ENCODE results near the gene CDH15.
"Not testable (repeated sequence)": the region's sequence is repeated elsewhere in the genome, so short reads cannot be mapped to it uniquely, and the experiment has no call there.

The CDH15 gene

DNA sequence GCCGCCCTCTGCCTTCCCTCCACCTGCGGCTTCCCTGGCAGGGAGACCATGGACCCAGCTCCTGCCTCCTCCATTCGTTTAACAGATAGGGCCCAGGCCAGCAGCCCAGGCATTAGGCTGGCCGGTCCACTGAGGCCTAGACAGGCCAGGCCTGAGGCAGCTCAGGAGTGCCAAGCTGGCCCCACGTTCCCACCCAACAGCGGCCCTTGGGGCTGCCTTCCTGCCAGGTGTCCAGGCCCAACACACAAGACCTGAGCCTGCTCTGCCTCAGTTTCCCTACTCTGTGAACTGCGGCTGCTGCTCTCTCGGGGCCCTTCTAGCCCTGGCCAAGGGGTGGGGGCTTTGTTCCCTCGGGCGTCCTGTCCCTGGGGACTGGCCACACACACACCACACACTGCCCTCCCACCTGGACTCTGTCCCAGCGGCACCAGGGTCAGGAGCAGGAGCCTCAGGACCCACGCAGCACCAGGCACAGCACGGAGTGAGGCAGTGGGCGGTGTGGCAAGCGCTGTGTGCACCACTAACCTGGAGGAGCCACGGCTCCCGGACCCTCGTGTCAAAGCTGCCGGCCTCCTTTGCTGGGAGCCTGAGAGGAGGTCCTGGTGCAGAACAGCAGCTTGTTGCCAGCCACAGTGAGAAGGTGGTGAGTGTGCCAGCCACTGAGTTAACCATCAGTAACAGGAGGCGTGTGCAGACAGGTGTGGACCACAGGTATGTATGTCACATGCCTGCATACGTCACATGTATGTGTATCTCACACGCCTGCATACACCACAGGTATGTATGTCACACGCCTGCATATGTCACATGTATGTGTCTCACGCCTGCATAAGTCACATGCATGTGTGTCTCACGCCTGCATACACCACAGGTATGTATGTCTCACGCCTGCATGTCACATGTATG lies 14.6 kb upstream of the CDH15 start:
- no peak for DNase-seq

DNA sequence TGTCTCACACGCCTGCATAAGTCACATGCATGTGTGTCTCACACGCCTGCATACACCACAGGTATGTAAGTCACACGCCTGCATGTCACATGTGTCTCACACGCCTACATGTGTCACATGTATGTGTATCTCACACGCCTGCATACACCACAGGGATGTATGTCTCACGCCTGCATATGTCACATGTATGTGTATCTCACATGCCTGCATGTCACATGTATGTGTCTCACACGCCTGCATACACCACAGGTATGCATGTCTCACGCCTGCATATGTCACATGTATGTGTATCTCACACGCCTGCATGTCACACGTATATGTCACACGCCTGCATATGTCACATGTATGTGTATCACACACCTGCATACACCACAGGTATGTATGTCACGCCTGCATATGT lies 13.8 kb upstream of the CDH15 start:
- no peak for DNase-seq

DNA sequence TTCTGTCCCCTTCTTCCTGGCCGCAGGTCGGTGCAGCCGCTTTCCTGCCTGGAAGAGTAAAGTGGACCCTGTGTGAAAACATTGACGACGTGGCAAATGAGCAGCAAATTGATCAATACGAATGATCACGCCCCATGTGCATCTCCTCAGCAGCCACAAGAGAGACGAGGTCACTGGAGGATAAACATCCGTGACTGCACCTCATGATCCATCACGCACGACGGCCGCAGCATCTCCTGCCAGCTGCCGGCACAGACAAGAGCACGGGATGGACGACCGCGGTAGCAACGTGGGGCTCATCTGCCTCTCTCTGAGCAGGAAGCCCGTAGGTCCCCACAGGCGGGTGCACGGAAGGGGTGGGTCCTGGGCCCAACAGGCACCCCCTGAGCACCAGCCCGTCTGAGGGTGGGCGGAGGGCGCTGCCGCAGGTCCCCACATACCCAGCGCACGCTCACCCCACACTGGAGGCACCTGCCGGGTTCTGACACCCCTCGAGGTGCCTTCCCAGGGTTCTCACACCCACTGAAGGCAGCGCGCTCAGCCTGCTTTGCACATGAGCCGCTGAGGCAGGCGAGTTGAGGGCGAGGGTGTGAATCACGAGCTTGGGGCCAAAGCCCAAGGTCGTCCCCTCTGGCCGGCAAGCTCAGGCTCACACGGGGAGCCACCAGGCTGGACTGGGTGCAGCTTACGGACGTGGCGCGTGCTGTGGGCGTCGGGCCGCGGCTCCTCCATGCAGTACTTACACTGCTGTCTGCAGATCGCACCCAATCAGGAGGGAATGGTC lies 12.3 kb upstream of the CDH15 start:
- no peak for DNase-seq

DNA sequence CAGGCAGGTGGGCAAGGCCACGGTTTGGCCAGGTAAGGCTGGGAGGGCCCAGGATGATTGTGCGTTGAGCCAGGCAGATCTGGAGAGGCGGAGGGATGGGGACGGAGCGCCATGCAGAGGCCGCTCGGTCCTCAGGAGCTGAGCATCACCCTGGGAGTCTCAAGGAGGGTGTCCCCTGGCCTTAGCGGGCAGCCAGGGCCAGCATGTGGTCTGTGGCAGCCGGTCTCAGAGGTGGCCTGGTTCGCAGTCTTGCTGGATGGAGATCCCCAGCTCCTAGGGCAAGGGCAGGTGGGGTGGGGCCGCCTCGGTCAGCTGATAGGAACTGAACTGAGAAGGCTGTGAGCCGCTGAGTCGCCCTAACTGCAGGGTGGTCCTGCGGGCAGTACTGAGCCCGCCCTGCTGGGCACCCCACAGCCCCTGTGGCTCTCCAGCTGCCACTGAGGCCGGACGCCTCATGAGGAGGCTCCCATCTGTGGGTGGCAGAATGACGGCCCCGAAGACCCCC lies 11.6 kb upstream of the CDH15 start:
- no peak for DNase-seq

DNA sequence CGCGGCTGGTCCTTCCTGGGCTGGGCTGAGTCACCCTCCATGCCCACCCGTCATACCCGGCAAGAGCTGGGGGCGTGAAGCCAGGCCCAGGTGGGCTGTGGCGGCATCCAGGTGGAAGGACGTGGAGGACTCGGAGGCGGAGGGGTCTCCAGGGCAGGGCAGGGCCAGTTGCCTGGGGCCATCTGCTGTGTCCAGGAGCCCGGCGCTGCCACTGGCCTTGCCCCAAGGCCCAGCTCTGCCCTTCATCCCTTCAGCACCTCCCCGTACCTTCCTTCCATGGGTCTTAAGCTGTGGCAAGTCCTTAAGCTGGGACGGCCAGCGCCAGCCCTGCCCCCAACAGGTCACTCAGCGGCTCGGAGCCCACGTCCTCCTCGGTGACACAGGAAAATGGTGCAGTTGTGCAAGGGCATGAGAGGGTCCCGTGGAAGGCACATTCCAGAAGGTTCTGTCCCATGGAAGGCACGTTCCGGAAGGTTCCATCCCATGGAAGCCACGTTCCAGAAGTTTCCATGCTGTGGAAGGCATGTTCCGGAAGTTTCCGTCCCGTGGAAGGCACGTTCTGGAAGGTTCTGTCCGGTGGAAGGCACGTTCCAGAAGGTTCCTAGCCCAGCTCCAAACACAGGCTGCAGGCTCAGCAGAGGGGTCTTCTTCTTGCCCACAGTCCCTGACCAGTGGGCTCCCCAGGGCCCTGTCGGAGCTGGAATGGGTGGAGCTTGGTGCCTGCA lies 10.4 kb upstream of the CDH15 start:
- no peak for DNase-seq

DNA sequence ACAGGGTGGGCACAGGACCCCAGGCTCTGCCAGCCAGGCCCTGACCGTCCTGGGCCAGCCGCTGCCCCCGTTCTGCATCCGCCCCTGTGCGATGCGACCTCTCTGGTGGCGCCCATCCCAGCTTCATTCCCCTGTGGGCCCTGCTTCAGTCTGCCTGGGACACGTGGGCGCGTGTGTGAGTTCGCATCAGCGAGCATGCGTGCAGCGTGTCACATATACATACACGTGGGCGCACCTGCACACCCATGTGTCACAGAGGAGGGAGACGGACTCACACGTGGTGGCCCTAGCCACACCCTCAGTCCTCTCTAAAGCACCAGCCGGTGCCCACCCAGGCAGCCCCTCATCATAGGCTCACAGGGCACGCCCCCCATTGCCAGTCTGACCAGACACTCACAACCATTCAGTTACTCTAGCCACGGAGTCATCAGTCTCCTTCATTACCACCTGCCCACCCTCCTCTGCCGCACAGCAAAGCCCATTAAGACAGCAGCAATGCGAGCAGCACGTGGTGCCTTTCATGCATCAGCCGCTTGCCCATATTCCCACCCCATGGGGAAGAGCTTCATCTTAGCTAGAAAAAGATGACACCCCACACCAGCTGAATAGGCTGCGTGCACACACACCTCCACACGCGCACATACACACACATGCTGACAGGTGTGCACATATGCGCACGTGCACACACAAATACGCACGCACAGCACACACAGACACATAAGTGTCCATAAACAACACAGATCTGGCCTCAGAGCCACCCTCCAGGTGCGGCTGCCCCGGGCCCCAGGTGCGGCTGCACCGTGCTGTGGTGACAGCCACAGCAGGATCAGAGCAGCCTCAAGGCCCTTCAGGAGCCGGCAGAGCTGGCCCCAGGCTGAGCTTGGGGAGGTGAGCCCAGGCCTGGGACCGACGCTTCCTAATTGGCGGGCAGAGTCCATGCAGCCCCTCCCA lies 9.5 kb upstream of the CDH15 start:
- no peak for DNase-seq

DNA sequence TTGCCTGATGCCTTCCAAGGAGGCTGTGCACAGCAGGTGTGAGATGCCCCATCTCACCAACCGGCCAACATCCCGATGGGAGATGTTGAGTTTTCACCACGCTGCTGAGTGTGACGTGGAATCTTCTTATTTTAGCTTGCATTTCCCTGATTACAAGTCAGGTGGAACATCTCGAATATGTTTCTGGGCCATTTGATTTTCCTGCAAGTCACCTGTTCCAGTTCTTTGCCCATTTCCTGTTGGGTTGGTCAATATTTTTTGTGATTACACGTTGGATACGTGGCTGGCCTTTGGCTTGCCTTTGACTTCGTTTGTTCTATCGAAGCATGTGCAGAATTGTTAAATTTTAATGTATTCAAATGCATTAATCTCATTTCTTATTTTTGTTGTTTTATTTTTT lies 8.3 kb upstream of the CDH15 start:
- no peak for DNase-seq

DNA sequence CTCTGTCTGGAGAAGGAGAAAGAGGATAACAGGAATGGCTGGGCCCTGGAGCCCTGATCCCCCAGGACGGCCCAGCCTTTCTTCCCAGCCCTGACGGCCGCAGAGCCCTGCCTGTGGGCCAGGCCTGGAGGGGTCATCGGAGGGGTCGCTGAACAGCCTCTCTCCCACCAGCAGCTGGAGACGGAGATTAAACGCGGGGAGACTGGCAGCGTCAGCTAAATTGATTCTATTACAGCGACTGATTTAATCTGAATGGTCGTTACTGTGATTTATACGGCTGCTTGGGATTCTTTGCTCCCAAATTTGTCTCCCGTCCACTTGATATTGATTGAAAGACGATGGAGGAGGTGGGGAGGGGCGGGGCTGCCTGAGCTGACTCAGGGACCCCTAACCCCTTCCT lies 7.1 kb upstream of the CDH15 start:
- no peak for DNase-seq

DNA sequence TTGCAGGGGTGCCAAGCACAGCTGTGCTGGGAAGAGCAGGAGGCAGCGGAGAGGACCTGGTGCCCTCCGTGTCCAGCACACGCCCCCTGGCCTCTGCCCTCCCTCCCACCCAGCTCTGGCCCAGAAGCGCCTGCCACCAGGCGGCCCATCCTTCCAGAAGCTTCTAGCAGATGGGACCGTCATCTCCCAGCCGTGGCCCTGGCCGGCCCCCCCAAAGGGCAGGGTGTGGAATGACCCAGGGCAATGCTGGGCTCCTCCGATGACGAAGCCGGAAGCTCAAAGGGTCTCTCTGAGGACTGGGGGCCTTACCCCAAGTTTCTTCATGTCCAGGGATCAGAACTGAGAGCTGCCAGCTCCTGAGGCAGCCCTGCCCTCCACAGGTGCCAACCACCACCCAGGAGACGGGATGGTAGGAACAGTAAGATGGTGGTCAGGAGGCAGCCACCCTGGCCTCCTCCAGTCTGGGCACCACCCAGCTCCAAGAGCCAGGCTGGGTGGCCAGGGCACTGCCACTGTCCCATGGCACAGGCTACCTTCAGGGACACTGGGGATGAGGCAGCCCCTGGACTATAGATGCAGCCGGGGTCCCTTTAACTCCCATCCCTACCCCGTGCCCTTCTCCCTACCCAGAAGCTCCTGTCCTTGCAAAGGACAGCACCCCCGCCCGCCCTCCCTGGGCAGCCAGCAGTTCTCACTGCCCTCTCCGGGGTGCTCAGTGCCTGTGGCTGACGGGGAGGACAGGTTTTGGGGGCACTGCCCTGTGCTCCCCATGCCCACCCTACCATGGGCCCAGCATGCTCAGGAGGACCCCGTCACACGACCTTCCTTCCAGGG lies 6.5 kb upstream of the CDH15 start:
- no peak for DNase-seq

DNA sequence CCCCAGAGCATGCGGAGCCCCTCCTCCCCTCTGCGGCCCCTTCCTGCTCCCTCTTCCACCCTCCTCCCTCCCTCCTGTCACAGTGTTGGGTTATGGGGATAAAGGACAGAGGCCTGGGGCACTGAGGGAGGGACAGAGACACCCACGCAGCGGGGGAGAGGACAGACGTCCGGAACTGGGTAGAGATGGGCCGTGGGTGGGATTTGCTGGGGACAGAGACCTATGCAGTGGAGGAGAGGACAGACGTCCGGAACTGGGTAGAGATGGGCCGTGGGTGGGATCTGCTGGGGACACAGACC lies 5.9 kb upstream of the CDH15 start:
- DNase-seq = not testable (repeated sequence)

DNA sequence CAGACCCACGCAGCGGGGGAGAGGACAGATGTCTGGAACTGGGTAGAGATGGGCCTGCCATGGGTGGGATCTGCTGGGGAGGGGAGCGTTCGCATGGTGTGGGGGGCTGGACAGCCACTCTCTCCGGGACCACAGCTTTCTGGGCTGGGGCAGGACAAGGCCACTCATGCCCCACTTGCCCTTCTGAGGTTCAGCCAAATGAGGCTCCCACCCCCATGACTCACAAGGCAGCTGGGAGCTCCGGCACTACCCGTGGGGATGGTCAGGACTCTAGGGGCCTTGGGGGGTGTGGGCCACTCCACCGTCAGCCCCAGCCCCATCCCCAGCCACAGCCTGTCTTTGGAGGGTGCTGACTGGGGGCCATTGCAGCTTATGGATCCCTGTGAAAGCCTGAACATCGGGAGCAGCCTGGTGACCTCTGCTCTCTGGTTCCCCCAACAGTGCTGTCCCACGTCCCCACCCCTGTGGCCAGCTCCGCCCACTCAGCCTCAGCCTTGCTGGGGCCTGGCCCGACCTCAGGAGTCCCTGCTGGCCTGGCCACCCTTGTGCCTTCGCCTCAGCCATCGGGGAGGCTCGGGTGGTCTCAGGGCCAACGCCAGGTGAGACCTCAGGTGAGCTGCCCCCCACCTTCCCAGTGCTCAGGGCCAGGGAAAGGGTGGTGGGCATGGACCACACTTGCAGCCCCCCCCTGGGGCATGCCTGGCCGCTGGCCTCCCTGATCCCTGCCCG lies 4.7 kb upstream of the CDH15 start:
- no peak for DNase-seq

DNA sequence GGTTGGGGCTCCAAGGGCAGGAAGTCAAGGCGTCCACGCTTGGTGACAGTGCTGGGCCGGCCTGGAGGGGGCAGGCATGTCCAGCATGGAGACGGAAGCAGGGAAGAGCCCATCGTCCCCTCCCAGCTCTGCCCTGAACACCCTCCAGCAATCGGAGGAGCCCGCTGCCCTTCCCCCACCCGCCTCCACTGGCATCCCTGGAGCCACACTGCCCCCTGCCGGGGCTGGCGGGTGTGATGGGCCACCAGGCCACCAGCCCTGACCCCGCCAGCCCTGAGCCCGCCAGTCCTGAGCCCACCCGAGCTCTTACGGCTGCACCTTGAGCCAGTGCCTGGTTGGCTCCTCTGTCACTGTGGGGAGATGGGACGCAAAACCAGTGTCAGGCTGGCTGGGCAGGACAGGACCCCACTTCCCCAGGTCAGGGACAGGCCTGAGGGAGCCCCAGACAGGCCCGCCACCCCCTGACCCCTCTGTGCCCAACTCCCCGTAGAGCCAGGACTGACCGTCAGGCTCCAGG lies 4.1 kb upstream of the CDH15 start:
- DNase-seq = peak; percentile 55 to 94

DNA sequence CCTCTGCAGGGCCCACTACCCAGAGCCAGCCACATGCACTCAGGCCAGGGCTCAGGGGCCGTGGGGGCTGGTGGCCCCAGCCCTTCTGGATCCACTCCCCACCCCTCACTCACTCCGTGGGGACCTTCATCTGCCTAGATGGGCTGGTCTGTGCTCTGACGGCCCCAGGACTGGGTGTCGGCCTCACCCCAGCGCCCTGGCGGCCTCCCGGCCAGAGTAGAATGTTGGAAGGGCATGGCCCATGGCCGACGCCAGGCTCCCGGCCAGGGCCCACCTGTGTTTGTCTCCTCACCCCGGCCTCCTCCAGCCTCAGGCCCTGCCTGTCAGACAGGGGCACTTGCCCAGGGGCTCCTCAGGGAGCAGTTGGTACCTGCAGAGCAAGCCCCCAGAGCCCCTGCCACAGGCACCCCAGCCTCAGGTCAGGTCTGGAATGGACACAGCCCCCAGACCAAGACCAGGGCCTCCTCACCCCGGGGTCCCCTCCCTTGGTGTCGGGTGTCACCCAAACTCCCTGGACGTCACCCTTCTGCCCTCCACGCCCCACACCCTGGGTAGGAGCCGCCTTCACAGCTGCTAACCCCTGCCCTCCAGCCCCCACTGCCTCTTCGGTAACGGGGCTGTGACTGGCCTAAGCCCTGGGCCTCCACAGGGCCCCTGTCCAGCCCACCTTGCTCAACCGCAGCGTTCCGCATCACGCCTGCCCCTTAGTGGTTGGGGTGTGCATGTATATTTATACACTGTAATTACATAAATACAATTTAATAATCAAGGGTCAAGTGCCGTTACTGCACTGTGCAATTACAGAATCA lies 3.0 kb upstream of the CDH15 start:
- DNase-seq = no peak

DNA sequence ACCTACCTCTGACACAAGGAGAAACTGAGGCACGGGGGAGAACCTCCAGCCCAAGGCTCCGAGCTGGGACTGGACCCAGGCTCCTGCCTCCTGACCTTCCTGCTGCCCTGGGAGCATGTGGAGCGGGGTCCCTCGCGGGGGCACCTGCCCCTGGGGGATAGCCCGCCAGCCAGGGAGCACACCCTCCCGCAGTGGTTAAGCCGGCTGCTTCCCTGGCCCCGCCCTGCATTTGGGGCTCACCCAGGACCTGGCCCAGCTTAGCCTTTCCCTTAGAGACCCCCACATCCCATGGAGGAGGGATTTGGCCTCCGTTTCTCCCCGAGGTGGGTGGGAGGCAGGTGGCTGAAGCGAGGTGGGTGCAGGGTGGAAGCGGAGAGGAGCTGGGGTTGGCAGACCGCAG lies 1.8 kb upstream of the CDH15 start:
- DNase-seq = no peak

DNA sequence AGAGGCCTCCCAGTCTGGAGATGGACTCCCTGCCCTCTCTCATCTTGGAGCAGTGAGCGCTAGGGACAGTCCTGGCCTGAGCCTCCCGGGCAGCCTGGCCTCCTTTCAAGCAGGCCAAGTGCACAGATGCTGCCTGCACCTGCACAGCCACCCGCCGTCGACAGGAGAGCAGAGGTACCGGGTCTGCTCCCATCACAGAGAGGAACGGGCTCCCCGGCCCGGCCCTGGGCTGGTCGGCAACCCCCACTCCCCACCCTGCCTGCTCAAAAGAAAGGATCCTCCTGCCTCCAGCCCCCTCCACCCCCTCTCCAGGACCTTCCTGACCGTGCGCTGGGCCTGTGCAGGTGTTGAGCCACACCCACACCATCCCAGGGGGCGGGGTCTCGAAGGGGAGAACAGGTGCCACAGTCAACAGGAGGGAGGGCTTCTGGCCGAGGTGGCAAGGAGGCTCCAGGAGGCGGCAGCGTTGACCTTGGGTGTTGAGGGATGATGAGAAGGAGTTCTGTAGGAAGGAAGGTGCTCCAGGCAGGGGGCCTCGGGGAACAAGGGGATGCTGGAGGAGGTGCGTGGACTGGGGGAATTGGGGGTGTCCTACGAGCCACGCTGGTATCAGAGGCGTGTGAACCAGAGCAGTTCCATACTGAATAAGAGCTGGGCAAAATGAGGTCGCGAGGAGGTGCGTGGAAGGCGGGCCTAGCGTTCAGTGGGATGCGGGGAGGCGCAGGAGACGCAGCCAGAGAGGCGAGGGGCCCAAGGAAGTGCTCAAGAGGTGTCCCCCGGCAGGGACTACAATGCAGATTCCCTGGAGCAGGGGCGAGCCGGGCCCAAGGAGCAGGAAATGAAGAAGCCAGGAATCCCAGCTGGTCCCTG lies 967 bp upstream of the CDH15 start:
- no peak for DNase-seq

DNA sequence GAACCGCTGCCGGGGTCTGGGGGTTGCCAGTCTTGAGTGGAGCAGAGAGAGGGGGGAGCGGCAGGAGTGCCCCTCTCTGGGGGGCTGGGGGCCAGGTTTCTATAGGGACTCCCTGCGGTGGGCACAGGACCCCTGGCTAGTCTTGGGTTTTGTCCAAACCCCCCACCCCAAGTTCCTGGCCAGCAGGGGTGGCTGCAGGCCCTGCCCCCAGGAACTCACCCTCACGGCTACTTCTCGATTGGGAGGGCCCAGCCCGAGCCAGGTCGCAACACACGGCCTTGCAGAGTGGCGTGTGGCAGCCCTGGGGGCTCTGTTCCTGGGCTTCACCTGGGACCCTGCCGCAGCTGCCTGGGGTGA lies 601 bp downstream of the CDH15 start:
- no peak for DNase-seq

DNA sequence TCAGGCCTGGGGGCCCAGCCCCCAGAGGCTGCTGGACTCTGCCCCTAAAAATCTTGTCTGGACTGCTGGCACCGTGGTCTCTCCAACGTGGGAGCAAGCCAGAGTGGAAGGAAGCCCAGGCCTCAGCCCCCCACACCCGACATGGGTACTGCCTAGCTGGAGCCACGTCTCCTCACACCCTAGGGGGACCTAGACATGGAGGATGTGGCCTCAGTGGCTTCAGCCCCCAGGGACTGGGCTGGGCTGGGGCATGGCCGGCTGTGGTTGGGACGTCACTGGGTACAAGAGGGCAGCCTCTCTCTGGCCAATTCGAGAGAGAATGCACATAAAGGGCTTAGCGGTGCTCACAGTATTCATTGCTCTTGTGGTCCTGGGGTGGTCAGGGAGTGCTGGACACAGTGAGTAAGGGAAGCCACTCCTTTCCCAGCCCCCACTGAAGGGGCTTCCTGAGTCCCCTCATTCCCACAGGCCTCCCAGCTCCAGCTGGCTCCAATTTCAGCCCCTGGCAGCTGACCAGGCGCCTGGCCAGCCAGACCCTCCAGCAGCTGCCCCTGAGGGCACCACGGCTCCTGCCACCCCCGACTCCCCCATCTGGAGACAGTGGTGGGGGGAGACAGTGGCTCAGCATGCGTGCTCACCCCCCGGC lies 1.1 kb downstream of the CDH15 start:
- DNase-seq = no peak
